HG03469 (cell line): Measurements from ENCODE around the gene ARMH3.
"Not testable (repeated sequence)": the region's sequence is repeated elsewhere in the genome, so short reads cannot be mapped to it uniquely, and the experiment has no call there.

Source experiments
- ATAC-seq: cut with Tn5 transposase; IDR thresholded peaks from one replicate; pipeline ENCODE4 v1.9.1; 2021; ENCODE audit warnings: mild to moderate bottlenecking, moderate library complexity, moderate number of reproducible peaks; ENCODE audit not compliant: unreplicated experiment

Gene ARMH3

DNA sequence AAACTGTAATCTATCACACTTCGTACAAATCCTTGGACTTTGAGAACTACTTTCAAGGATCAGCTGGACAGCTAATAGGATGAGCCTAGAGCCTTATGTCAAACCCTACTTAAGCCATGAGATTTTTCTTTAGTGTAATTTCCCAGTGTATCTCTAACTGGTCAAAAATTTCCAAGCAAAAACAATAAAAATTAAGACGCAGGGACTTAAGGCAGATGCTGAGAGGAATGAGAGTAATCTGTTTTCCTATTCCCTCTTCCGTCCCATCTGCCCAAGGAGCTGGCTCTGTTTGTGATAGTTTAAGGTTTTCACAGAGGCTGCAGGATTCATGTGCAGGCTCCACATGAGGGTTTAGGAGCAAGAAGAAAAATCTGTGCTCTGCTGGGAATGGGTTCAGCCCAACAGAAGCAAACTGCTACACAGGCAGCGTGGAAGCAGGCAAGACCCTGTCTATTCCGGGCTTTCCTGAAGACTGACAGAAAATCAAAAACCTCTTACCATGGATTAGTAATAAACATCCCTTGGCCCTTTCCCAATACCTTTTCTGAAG, 62.2 kb downstream of the ARMH3 start:
- no peak for ATAC-seq

DNA sequence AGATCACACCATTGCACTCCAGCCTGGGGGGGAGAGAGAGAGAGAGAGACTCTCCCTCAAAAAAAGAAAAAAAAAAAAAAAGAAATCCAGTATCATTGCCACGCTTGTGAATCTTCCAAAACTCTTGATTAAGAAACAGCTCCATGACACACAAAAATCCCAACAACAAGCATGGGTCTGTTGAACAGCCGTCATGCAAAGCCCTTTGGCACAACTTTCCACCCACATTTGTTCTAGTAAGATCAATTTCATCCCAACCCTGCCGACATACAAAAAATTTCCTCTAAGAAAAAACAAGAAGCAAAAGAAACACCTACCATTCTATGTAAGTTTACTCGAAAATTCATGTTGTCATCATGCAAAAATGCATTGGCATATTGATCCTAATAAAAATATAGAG, 62.8 kb downstream of the ARMH3 start:
- ATAC-seq: no peak

DNA sequence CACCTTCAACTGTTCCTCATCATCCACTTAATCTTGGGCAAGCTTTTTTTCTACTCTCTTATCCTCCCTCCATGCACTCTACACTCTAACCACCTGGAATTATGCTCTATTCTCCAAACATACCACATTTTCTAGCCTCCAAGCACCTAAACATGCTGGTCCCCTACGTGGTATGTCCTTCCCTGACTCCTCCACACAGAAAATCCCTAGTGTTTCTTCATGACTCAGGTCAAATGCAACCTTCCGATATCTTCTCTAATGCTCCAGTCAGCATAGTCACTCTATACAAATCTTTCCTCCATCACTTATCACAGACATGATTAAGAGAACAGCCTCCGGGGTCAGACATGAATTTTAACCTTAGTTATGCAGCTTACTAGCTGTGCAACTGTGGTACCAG, 68.8 kb downstream of the ARMH3 start:
- ATAC-seq: no peak

DNA sequence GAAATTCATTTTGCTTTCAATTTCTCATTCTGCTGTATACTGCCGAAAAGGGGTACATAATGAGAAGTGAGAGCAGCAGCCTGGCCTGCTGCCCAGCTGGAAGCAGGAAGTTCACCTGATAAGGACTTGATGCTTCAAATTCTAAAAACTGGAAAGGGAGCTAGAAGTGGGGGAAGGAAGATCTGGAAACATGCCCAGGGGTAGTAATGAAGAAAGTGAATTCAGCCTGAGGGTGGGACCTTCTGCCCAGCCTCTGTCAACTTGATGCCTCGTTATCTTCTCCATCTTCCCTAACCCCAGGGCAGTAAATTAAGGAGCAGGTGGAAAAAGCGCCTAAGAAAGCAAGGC, 69.4 kb downstream of the ARMH3 start:
- no peak for ATAC-seq

DNA sequence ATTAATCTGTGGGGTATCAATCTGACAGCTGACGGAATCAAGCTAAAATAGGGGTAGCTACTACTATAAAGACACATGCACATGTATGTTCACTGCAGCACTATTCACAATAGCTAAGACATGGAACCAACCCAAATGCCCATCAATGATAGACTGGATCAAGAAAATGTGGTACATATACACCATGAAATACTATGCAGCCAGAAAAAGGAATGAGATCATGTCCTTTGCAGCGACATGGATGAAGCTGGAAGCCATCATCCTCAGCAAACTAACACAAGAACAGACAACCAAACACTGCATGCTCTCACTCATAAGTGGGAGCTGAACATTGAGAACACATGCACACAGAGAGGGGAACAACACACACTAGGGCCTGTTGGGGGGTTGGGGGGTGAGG, 75.3 kb downstream of the ARMH3 start:
- ATAC-seq: not testable (repeated sequence)

DNA sequence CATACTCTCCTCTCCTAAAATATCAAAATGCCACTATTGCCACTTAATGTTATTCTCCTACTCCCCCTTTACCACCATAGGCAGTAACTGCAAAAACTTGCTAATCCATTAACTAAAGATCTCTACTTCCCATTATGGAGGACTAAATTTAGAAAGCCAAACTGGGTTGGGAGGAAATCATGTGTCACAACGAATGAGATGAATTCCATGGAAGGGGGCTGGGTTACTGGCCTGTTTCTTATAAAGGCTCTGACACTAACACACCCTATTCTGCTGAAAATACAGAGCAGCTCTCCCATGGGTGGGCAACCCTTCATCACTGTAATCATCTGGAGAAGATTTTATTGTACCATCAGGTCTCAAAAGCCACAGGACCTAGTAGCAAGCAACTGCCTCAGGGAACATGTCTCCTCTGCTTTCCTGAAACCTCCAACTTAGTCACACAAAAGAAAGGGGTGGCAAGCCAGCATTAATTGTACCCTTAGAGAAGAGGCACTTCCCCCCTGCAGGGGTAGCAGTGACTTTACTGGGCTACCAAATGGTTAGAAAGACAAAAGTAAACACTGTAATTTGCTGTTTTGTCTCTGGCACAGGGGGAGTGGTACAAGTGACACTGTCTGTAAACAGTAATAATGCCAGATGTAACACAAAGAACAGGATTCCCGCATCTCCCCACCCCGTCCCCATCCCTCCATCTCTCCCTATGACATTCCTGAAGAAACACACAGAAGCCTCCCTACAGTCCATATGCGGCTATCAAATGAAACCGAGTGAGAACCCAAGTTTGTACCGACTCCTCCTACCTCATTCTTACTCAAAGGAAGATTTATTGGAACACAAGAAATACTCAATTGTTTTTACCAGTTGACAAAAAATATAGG, 81.6 kb downstream of the ARMH3 start:
- no peak for ATAC-seq

DNA sequence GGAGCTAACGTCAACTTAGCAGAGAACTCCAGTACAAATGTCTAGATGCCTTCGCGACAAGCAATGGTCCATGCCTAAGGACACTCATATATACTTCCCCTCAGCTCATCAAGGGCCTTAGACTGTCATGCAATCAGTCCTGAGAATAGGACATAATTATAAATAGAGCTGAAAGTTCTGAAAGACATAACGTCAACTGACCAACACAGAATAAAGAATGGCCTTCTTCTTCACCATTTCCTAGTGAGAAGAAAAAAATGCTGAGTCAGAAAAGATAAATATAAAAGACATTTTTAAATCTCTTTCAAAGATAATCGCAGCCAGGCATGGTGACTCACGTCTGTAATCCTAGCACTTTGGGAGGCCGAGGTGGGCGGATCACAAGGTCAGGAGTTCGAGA, 83.2 kb downstream of the ARMH3 start:
- no peak for ATAC-seq

DNA sequence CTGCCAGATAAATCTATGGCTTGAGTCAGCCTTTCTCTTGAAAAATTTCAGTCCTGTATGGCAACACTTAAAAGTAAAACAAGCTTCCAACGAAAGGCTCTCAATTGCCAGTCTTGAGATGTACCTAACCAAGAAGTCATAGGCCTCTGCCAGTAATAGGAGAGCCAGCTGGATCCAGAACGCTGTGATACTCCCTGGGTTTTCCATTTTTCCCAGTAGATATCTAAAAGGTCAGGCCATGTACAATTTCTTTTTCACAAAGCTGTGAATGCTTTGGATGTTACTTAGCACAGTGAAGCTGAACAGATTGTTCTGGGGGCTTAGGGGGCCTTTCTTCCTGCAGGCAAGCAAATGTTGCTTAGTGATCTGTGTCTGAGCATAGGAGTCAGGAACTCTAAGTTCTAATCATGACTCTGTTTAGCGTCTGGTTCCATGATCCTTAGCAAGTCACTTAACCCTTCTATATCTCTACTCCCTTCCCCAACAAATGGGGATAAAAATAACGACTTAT, 86.5 kb downstream of the ARMH3 start:
- ATAC-seq: no peak

DNA sequence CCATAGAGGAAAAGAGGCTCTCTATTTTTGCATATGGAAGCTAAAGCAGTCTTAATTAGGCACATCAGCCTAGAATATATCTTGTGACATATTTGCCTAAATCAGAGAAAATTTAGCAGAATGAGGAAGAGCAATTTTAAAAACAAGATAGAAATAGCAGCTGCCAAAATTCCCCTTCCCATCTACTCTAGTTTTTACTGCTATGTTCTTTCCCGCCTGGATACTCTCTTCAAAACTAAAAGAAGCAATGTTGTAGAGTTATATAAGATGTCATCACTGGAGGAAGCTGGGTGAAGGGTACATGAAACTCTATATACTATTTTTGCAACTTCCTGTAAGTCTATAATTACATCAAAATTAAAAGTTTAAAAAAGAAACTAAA, 87.0 kb downstream of the ARMH3 start:
- ATAC-seq: no peak

DNA sequence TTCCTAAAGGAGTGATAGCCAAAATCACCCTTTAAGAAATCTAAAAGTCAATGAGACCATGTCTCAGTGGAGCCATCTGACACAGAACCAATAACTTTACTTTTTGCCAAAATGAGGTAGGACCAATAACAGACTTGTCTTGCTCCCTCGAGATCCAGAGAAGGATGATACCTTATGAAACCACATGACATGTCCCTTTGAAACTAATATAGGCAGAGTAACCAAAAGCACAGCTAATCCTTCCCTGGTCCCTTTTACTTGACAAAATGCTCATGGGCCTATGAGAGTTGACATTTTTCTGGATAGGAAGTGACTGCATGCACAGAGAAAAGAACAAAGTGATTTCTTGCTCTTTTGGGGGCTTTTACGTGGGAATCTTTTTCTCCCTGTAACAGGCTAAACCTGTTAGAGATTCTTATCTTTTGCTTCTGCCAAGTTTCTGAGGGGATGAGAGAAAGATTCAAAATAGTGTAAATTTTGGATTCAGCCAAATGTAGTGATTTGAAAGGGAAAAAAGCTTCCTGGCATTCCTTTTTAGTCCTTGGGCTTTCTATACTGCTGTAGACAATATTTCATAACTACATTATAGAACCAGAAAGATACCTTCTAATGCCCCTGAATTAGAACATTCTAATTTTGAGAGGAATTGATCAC, 87.6 kb downstream of the ARMH3 start:
- no peak for ATAC-seq

DNA sequence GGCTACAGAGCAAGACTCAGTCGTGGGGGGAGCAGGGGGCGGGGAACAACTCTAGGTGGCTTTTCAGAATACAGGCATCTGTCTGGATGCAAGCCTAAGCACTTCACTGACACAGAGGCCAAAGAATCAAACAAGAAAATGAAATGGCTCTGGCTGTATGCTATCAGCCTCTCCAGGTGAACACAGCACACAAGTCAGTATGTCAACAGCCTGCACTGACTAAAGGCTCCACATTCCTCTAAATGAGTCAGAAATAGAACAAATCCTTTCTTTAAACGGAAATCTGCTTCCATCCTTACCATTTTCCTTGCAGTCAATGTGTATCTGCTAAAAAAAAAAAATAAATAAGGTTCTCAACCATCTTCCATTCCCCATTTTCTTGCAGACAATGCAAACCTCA, 88.3 kb downstream of the ARMH3 start:
- no peak for ATAC-seq

DNA sequence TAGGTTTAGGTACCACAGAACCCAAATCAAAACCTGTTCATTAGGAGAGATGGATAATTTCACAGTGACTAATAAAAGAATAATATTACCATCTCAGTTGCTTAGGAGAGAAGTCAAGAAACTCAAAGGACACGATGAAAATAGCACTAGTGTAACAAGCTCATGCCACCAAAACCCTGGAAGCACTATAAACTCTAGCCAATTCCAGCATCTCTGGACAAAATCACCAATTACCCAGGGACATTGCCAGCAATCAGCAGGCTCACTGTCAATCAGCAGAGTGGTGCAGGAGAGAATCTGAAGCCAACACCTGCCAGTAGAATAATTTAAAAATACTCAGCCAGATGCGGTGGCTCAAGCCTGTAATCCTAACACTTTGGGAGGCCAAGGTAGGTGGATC, 88.9 kb downstream of the ARMH3 start:
- no peak for ATAC-seq

DNA sequence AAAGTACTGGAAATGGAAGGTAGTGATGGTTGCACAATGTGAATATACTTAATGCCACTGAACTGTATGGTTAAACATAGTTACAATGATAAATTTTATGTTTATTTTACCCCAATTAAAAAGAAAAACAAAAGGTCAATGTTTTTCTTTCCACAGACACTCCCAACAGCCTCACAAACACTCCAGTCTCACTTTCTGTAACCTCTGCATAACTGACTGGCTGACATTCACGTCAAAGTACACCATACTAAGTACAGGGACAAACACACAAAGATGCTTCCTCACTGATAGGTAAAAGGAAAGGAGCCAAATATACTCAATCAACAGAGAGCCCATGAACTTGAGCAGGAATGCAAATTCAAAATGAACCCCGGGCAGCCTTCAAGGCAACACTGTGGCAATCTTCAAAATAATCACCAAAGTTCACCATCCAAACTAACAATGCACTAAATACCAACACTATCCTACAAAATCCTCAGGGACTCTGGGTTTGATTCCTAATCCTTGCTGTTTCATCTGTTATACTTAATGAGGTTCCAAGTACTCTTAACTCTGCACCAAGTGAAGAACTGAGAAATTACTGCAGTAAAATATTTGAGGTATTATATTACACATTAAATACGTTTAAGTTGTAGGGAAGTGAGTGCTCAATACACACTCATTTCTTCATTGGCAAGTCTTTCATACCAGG, 90.8 kb downstream of the ARMH3 start:
- ATAC-seq: no peak

DNA sequence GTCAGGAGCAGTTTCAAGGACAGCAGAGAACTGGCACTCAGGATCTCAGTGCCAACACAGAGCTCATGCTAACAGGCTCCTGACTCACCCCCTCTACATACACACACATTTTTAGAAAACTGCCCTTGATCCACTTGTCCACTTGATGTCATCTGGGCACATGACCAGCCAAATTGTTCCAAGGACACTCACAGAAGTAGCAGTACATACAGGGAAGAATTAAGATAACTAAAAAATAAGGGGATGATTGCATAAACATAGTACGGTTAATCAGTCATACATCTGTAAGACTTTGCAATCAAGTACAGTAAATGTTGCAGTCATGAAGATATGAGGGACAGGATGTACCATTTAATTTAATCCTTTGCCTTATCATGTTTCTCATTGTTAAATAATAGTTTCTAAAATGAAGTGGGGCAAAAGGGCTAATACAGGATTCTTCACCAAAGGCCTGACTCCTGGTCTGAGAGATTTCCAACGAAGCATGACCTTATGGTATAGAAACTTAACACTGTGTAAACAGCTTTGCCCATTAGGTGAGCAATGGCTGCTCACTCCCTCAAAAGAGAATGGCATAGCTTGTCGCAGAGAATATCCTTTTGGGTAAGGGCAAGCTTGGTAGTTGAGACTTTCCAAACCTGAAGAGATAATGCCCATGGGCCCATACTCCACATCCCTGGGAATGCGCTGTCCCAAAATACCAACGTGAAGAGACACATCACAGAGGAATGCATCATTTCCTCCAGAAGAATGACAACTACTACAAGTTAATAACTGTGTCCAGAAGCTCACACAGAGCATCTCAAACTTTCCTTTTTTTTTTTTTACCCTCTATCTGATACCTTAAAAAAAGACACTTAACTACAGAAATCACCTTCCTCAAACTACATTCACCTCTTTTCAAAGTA, 94.1 kb downstream of the ARMH3 start:
- no peak for ATAC-seq

DNA sequence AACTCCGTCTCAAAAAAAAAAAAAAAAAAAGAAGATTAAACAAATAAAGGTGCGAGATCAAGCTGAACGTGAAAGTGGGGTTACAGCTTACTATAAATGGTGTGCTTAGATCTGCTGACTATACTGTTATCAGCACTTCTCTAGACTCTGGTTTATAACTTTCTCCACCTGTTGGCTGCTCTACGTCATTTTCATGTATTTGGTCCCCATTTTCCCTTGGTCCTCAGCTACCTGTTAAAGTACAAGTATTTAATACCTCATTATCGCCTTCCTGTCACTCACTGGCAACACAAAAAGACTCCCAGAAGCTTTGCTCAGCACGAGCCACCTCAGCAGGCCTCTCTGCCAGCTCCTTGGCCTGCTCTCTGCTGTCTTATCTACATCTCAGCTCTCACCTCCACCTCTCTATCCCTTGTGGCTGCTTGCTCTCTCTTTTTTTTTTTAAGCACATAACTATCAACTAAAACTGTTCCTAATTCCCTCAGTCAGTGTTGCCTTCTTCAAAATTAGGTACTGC, 95.0 kb downstream of the ARMH3 start:
- ATAC-seq: no peak

DNA sequence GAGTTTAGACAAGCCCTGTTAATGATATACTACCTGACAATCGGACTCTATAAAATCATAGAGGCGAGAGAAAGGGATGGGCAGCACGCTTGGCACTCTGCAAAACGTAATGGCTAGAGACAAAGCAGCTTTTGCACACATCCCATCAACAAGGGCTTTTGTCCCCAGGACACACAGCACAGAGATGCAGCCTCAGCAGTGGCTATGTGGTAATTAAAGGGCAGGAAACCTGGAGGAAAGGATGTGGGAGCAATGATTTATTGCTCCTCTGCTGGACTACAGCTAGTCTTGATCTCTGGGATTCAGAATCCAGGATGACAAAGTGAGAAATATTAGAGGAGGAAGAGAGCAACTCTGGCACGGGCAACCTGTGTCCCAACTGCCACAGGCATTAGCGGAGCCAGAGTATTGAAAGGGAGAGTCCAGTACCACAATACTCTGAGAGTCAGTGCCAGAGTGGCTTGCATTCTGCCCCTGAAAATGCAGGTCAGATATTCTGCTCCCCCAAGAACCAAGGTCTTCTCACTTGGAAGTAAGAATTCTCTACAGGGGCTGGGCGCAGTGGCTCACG, 96.5 kb downstream of the ARMH3 start:
- ATAC-seq: no peak

DNA sequence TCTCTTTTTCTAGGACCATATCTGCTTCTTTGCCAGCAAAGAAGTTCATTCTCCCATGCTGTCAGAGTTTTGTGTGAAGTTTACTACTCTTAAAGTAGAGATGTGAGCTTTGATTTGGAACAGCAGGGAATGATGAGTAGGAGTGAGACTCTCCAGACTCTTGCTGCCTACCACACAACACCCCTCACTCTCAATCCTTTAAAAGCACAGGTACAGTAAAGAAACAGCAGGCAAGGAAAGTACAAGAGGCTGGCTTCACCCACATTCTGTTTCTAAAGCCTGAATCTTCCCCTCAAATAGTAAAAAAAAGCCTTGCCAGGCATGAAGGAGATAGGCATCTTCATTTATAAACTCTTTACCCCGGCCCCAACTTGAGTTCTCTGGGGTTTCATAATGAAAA, 97.3 kb downstream of the ARMH3 start:
- ATAC-seq: no peak

DNA sequence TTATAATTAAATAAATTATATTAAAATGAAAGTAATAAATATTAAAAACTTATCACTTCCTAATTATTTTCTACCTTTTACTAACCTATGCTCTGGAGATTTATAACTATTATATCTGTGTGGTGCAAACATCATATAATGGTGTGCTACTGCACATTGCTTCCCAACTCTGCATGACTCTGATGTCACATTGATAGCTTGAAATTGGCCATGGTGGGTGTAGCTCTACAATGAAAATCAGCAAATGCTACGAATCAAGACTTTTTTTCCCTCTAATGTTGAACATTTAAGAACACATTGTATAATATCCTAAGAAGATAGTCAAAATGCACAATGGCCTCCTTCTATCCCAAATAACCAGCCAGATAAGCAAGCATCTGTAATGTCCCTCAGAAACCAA, 99.1 kb downstream of the ARMH3 start:
- no peak for ATAC-seq

DNA sequence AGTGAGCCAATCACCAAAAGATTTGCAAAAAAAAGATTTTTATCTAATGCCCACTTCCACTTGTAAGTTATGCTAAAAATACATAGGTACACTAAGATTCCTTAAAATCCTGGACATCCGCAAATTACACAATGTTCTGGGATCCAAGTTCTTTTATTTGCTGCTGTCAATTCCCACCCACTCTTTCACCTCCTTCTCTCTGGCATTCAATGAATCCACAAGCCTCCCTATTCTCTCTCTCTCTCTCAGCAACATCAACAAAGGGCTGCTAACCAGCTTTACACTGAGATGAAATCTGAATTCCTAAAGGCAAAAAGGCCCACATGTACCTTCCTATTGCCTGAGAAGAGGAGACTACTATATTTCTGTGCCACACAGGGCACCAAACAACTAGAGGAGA, 99.9 kb downstream of the ARMH3 start:
- no peak for ATAC-seq

DNA sequence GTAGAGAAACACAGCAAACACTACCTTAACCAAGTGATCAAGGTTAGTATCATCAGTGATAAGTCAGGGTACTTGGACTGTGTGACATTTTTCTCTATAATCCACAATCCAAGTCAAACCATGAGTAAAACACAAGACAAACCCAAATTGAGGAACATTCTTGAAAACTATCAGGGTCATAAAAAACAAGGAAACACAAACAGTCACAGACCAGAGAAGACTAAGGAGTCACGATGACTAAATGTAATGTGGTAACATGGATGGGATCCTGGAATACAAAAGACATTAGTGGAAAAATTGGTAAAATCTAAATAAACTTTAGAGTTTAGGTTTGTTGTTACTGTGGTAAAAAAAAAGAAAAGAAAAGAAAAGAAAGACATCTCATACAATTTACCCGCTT, 103.8 kb downstream of the ARMH3 start:
- no peak for ATAC-seq
